Loucy (cell line): ENCODE results near the gene MOSPD2.

ENCODE experiments used
- H2AFZ ChIP-seq: fragments of 200-600 bp; sonication (generic); 2 replicates; pipeline ENCODE4 v1.6.0; 2016; ENCODE audit warnings: antibody characterized with exemption, mild to moderate bottlenecking, low read length, moderate library complexity
- H3F3A ChIP-seq: fragments of 200-600 bp; 2 replicates; pipeline ENCODE4 v1.6.0; 2016; ENCODE audit warnings: antibody characterized with exemption, low read depth, mild to moderate bottlenecking
- H3K27me3 ChIP-seq: fragments of 200-600 bp; sonication (generic); 2 replicates; pipeline ENCODE4 v1.6.1; 2014; ENCODE audit warnings: low read length, mild to moderate bottlenecking; ENCODE audit not compliant: insufficient read depth, poor library complexity, severe bottlenecking
- H3K36me3 ChIP-seq: fragments of 200-600 bp; sonication (generic); 2 replicates; pipeline ENCODE4 v1.6.1; 2016; ENCODE audit warnings: low read length; ENCODE audit not compliant: insufficient read depth
- H3K4me1 ChIP-seq: fragments of 200-600 bp; sonication (generic); 2 replicates; pipeline ENCODE4 v1.5.1; 2014; ENCODE audit warnings: low read length, mild to moderate bottlenecking; ENCODE audit not compliant: insufficient read depth, poor library complexity, severe bottlenecking
- H3K4me2 ChIP-seq: fragments of 200-600 bp; sonication (generic); 2 replicates; pipeline ENCODE4 v1.6.0; 2014; ENCODE audit warnings: antibody characterized with exemption, low read length, low read depth, mild to moderate bottlenecking; ENCODE audit not compliant: poor library complexity, severe bottlenecking
- H3K4me3 ChIP-seq: fragments of 200-600 bp; sonication (generic); 2 replicates; pipeline ENCODE4 v1.5.1; 2014; ENCODE audit warnings: low read length, mild to moderate bottlenecking, mixed read lengths; ENCODE audit not compliant: poor library complexity, severe bottlenecking
- H3K79me2 ChIP-seq: fragments of 200-600 bp; sonication (generic); 2 replicates; pipeline ENCODE4 v1.6.1; 2014; ENCODE audit warnings: low read length; ENCODE audit not compliant: insufficient read depth
- H3K9ac ChIP-seq: fragments of 200-600 bp; sonication (generic); 2 replicates; pipeline ENCODE4 v1.6.0; 2014; ENCODE audit warnings: mild to moderate bottlenecking, low read depth, low read length, moderate library complexity; ENCODE audit not compliant: poor library complexity, severe bottlenecking
- H3K9me2 ChIP-seq: fragments of 200-600 bp; sonication (generic); replicated peaks from 2 replicates; pipeline ENCODE4 v1.6.1; 2016; ENCODE audit warnings: low read depth, low read length, mixed read lengths
- H3K9me3 ChIP-seq: fragments of 200-600 bp; sonication (generic); 2 replicates; pipeline ENCODE4 v1.6.1; 2014; ENCODE audit warnings: mild to moderate bottlenecking, antibody characterized with exemption, low read length, low read depth; ENCODE audit not compliant: insufficient read depth
- H4K20me1 ChIP-seq: fragments of 200-600 bp; sonication (generic); 2 replicates; pipeline ENCODE4 v1.6.0; 2014; ENCODE audit warnings: antibody characterized with exemption, low read length, mild to moderate bottlenecking; ENCODE audit not compliant: insufficient read depth, poor library complexity, severe bottlenecking
- EZH2phosphoT487 ChIP-seq: fragments of 200-600 bp; IDR thresholded peaks from 2 replicates; pipeline ENCODE4 v1.6.1; 2018; ENCODE audit warnings: antibody characterized with exemption, mild to moderate bottlenecking, moderate library complexity, borderline replicate concordance
- TF ChIP-seq, protein P1 (sequence below): fragments of 200-600 bp; sonication (generic); conservative IDR thresholded peaks from 2 replicates; pipeline ENCODE4 v1.5.1; 2014; ENCODE audit warnings: mild to moderate bottlenecking, antibody characterized with exemption, low read length

Gene MOSPD2

DNA sequence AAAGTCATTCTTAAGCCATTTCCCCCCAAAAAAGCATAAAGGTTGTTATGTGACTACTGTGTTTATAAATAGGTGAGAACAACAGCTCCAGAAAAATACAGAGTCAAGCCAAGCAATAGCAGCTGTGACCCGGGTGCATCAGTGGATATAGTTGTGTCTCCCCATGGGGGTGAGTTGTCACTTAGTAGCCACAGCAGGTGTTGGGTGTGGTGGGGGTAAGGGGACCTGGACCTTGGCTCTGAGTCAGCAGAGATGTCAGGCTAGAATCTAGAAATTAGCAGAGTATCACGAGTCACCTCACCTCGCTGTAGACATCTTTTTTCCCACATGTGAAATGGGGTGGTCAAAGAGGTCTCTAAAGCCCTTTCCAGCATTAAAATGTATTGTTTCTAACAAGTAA, 42.4 kb downstream of the MOSPD2 start:
- H3K36me3 ChIP-seq, result peaks cover 8% of the 10 kb centered on the region; the same call in 1 of the 2 replicates
- H3K4me2 ChIP-seq, result no peak overlapping the region
- no peak overlapping the region for H3K9ac ChIP-seq
- H3K9me3 ChIP-seq, result no peaks in the 10 kb centered on the region
- H3K4me1 ChIP-seq, result no peaks in the 10 kb centered on the region
- H4K20me1 ChIP-seq, result no peaks in the 10 kb centered on the region
- no peak overlapping the region for H2AFZ ChIP-seq
- no peak for TF ChIP-seq EZH2phosphoT487
- TF ChIP-seq, protein P1, sequence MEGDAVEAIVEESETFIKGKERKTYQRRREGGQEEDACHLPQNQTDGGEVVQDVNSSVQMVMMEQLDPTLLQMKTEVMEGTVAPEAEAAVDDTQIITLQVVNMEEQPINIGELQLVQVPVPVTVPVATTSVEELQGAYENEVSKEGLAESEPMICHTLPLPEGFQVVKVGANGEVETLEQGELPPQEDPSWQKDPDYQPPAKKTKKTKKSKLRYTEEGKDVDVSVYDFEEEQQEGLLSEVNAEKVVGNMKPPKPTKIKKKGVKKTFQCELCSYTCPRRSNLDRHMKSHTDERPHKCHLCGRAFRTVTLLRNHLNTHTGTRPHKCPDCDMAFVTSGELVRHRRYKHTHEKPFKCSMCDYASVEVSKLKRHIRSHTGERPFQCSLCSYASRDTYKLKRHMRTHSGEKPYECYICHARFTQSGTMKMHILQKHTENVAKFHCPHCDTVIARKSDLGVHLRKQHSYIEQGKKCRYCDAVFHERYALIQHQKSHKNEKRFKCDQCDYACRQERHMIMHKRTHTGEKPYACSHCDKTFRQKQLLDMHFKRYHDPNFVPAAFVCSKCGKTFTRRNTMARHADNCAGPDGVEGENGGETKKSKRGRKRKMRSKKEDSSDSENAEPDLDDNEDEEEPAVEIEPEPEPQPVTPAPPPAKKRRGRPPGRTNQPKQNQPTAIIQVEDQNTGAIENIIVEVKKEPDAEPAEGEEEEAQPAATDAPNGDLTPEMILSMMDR, result no peak
- H3K9me2 ChIP-seq, result no peaks in the 10 kb centered on the region
- H3K4me3 ChIP-seq, result no peak overlapping the region
- no peaks in the 10 kb centered on the region for H3F3A ChIP-seq
- no peaks in the 10 kb centered on the region for H3K27me3 ChIP-seq
- H3K79me2 ChIP-seq, result no peaks in the 10 kb centered on the region

DNA sequence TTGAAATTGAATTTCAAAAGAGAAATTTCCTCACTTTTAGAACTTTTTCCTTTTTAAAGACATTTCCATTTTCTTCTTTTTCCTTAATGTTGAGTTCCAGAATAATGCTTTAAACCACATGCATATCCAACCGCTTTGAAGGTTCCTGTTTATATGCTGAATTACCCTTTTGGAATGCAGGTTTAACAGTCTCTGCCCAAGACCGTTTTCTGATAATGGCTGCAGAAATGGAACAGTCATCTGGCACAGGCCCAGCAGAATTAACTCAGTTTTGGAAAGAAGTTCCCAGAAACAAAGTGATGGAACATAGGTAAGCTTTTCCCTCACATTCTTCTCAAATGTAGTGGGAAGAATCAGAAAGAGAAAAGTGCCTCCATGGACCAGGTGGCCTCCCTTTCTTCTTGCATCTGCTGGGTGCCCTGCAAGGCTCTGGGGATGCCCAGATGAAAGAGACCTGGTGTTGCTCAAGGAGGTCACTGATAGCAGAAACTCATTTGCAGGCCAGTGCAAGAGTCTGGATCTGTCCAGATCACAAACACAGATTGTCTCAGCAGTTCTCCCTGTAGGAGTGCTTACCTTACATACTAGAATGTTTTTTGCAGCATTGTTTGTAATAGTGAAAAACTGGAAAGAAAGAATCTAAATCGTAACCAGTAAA, 42.9 kb downstream of the MOSPD2 start:
- H3K9me3 ChIP-seq, result no peaks in the 10 kb centered on the region
- no peaks in the 10 kb centered on the region for H4K20me1 ChIP-seq
- H3F3A ChIP-seq, result no peaks in the 10 kb centered on the region
- H3K4me3 ChIP-seq, result no peak overlapping the region
- H2AFZ ChIP-seq, result no peak overlapping the region
- H3K9me2 ChIP-seq, result no peaks in the 10 kb centered on the region
- H3K9ac ChIP-seq, result no peak overlapping the region
- no peaks in the 10 kb centered on the region for H3K4me1 ChIP-seq
- no peak overlapping the region for H3K4me2 ChIP-seq
- no peaks in the 10 kb centered on the region for H3K79me2 ChIP-seq
- H3K36me3 ChIP-seq, result peaks cover 8% of the 10 kb centered on the region; the same call in 1 of the 2 replicates
- TF ChIP-seq, protein P1, result no peak
- TF ChIP-seq EZH2phosphoT487, result no peak
- no peaks in the 10 kb centered on the region for H3K27me3 ChIP-seq

DNA sequence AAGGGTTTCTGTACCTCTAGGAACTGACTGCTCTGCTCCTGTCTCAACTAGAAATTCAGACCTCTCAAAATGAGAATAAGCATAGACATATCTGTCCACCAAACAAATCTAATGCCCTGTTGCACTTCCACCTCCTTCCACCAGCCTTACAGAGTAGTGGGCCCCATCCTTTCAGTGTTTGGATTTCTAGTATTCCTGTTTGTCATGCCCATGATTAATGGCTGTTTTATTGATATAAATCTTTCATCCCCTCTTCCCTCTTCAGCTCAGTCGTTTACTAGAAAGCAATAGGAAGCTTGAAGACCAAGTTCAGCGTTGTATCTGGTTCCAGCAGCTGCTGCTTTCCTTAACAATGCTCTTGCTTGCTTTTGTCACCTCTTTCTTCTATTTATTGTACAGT, 46.2 kb downstream of the MOSPD2 start:
- no peak overlapping the region for H3K4me2 ChIP-seq
- H3F3A ChIP-seq, result no peaks in the 10 kb centered on the region
- no peak overlapping the region for H3K9ac ChIP-seq
- no peak overlapping the region for H3K4me3 ChIP-seq
- H3K79me2 ChIP-seq, result no peaks in the 10 kb centered on the region
- H4K20me1 ChIP-seq, result no peaks in the 10 kb centered on the region
- no peak for TF ChIP-seq EZH2phosphoT487
- TF ChIP-seq, protein P1, result no peak
- H3K27me3 ChIP-seq, result no peaks in the 10 kb centered on the region
- H2AFZ ChIP-seq, result no peak overlapping the region
- peaks cover 6% of the 10 kb centered on the region; the same call in 1 of the 2 replicates for H3K36me3 ChIP-seq
- no peaks in the 10 kb centered on the region for H3K9me3 ChIP-seq
- no peaks in the 10 kb centered on the region for H3K4me1 ChIP-seq
- H3K9me2 ChIP-seq, result no peaks in the 10 kb centered on the region
